Activated CD4-positive, alpha-beta T cell treated with anti-CD3 and anti-CD28 coated beads for 36 hours (primary cell): ENCODE data around the gene INSM1. TPM values are rescaled to one million over a fixed set of nuclear protein-coding genes. Genes with fewer than 3 reads are reported as not detected.
A peak's percentile ranks its signal among the peaks of the same experiment; 100 is the strongest.

Experiments used
- ATAC-seq: fragments of 200-7000 bp; cut with Tn5 transposase; one replicate; pipeline ENCODE4 v1.10.0; 2021; ENCODE audit warnings: mild to moderate bottlenecking, moderate library complexity
- CTCF ChIA-PET: fragments of 350-600 bp; sonication (Branson Sonifier 250); formaldehyde crosslinking; loops from one replicate; lab custom pipeline; 2021; ENCODE audit warnings: antibody characterized with exemption; lab: Charles Lee
- POLR2A ChIA-PET: fragments of 350-600 bp; sonication (Branson Sonifier 250); formaldehyde crosslinking; loops from one replicate; lab custom pipeline; 2021; ENCODE audit warnings: antibody characterized with exemption, inconsistent platforms; lab: Charles Lee
- DNase-seq: peaks from one replicate; pipeline ENCODE4 v3.0.0-alpha.2; 2020
- H3K27ac Mint-ChIP-seq: one replicate; pipeline ENCODE4 v1.8.0; 2021; ENCODE audit warnings: mixed read lengths
- H3K27me3 Mint-ChIP-seq: one replicate; pipeline ENCODE4 v1.8.0; 2021; ENCODE audit warnings: mixed read lengths
- H3K36me3 Mint-ChIP-seq: one replicate; pipeline ENCODE4 v1.8.0; 2021; ENCODE audit warnings: low read depth, mixed read lengths
- H3K4me1 Mint-ChIP-seq: one replicate; pipeline ENCODE4 v1.8.0; 2021; ENCODE audit warnings: mixed read lengths
- H3K4me3 Mint-ChIP-seq: one replicate; pipeline ENCODE4 v1.8.0; 2021; ENCODE audit warnings: mild to moderate bottlenecking, moderate library complexity, mixed read lengths
- H3K9me3 Mint-ChIP-seq: one replicate; pipeline ENCODE4 v1.8.0; 2021; ENCODE audit warnings: low read depth, mixed read lengths
- intact Hi-C, 2 experiments: fragments of 100-400 bp; cut with DNase I in 1 of 2; cut with micrococcal nuclease in 1 of 2; formaldehyde crosslinking; loops; one replicate each; pipeline versions ENCODE4 v1.14.2 to v1.15.1; 2022 to 2024; cut with DNase I, micrococcal nuclease
- total RNA-seq, 2 experiments: library from RNA; stranded (reverse); gene quantifications; one replicate each; pipeline ENCODE4 v1.2.3, GENCODE V29; 2021

The INSM1 gene
- total RNA-seq, 2 experiments from 2014 or later, result 6.1 to 6.8 TPM

DNA sequence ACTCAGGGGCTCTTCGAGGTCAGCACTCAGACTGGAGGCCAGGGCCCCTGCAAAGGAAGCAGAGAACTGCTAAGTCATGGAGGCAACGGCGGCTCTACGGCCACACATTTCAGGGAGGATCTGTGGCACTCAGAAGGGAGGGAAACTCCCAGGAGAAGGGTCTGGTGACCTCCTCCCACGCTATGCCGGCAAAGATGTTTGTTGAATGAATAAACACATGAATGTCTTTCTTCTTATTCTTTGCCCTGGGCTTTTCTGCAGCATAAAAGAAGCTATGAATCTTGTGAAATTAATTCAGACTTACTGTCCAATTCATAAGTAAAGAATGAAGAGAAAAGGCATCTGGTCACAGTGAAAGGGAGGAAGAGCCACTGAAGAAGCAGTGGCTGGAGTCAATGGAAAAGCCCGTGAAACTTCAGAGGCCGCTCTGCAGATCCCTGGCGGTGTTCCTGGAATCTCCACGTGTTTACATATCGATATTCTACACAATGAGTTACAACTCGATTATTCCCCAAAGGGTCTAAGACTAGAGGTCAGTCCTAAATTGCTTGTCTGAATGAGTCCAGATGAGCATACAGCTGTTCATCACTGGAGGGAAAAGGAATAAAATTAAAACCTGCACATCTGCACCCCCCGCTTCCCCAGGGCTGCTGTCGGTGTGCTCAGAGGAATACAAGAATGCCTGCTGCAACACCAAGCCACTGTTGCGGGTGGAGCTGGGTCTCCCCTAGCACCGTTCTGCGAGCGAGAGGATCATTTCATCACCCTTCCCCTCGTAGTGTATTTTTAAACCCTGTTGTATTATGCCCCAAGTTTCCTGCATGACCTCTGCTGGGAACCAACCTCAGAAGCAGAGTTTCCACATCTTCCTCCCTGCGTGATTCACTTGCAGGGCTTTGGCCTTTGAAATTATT lies 25.6 kb downstream of the INSM1 start:
- POLR2A ChIA-PET, result no interaction called here
- DNase-seq (no peak), ATAC-seq (no peak)
- Mint-ChIP-seq H3K27me3 (no peaks in the 10 kb centered on the region), H3K4me3 (no peak overlapping the region), H3K9me3 (no peaks in the 10 kb centered on the region), H3K36me3 (peaks cover 5% of the 10 kb centered on the region), H3K27ac (no peak overlapping the region), H3K4me1 (no peaks in the 10 kb centered on the region)
- intact Hi-C loops, result no loop called here
- CTCF ChIA-PET, result no interaction called here

DNA sequence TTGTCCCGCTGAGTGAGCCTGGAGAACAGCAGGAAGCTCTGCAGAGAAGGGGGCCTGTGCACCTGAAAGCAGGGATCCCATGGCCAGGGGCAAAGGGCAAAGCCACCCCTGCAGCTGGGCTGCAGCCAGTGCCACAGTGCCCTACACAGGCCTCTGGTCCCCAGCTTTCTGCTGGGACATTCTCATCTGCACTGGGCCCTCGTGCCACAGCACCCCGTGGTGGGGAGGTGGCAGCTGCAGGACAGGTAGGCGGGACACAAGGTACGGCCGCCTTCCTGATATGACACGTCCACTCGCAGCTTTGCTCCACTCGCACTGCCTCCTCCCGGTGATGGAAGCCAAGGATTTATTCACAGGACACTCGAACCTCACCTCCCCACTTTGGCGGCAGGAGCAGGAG lies 27.2 kb downstream of the INSM1 start:
- no peak overlapping the region for H3K27ac Mint-ChIP-seq

DNA sequence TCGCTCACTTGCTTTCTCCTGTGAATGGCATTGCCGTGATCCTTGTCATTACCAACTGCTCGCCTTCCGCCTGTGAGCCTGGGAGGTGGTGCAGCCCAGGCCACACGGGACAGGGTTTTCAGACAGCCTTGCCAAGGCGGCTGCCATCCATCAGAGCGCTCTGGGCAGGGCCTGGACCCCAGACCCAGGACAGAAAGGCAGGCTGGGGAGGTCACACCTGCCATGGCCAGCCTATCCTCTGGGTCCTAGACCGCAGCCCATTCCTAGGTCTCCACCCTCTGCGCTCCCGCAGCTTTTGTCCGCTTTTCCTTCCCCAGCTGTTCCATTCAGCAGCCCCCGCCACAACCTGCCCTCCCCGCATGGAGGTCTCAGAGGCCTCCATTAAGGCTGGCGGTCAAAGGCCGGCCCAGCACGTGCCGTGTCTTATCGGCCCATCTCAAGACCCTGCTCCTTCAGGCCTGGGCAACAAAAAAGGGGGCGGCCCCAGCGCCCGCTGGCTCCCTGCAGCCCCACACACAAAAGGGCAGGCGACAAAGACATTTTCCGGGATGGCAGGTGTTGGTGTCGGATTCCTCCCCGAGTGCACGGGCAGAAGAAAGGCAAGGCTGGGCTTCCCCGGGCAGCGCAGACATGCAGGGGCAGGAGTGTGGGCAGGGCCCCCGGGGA lies 28.1 kb downstream of the INSM1 start:
- intact Hi-C loops, result no loop called here
- DNase-seq, result no peak
- ATAC-seq, result no peak
- no peaks in the 10 kb centered on the region for H3K27me3 Mint-ChIP-seq
- CTCF ChIA-PET, result no interaction called here
- no peak overlapping the region for H3K4me3 Mint-ChIP-seq
- POLR2A ChIA-PET, result no interaction called here
- H3K36me3 Mint-ChIP-seq, result peaks cover 10% of the 10 kb centered on the region
- no peaks in the 10 kb centered on the region for H3K9me3 Mint-ChIP-seq
- no peaks in the 10 kb centered on the region for H3K4me1 Mint-ChIP-seq
- no peak overlapping the region for H3K27ac Mint-ChIP-seq

More for the DNA sequence above, 27.2 kb downstream of the INSM1 start:
- intact Hi-C loops, result no loop called here
- CTCF ChIA-PET, result interaction anchor here (0.6 kb wide), 1 partner anchor 60 kb away, joined by 3 read pairs; no protein-coding TSS in a partner anchor
- Mint-ChIP-seq H3K27me3 (no peaks in the 10 kb centered on the region), H3K4me3 (no peak overlapping the region), H3K4me1 (no peaks in the 10 kb centered on the region), H3K9me3 (no peaks in the 10 kb centered on the region), H3K36me3 (peaks cover 8% of the 10 kb centered on the region)
- POLR2A ChIA-PET, result no interaction called here
- ATAC-seq (no peak), DNase-seq (no peak)

DNA sequence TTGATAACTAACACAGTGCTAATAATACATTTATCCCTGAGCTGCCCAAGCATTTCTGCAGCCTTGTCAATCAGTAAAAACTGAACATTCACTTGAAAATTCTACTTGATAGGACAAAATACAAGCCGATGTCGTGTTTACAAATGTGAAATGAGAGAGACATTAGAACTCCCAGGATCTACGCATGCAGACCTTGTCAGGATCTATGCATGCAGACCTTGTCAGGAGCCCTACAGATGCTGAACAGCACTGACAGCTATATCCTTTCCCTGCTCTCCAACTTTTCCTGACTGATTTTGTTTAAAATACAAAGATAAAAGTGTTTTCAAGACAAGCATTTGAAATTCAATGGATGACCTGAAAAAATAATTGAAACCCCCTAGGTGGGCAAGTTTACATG lies 28.9 kb downstream of the INSM1 start:
- intact Hi-C loops, result no loop called here
- DNase-seq (no peak), ATAC-seq (no peak)
- Mint-ChIP-seq H3K4me1 (no peaks in the 10 kb centered on the region), H3K27ac (no peak overlapping the region), H3K36me3 (peaks cover 10% of the 10 kb centered on the region), H3K9me3 (no peaks in the 10 kb centered on the region), H3K4me3 (no peak overlapping the region), H3K27me3 (no peaks in the 10 kb centered on the region)
- CTCF ChIA-PET, result no interaction called here
- POLR2A ChIA-PET, result no interaction called here

GRCh38 chr20:20398123-20398522 lies 30.2 kb downstream of the INSM1 start:
- H3K4me1 Mint-ChIP-seq, result no peaks in the 10 kb centered on the region
- no peak overlapping the region for H3K27ac Mint-ChIP-seq
- H3K27me3 Mint-ChIP-seq, result no peaks in the 10 kb centered on the region
- no peaks in the 10 kb centered on the region for H3K9me3 Mint-ChIP-seq
- no peak for DNase-seq
- no peak for ATAC-seq
- ChIA-PET CTCF (no interaction called here), POLR2A (no interaction called here)
- intact Hi-C loops, result no loop called here
- peaks cover 12% of the 10 kb centered on the region for H3K36me3 Mint-ChIP-seq
- H3K4me3 Mint-ChIP-seq, result no peak overlapping the region

GRCh38 chr20:20399531-20400500 lies 31.9 kb downstream of the INSM1 start:
- Mint-ChIP-seq H3K36me3 (peaks cover 14% of the 10 kb centered on the region), H3K9me3 (no peaks in the 10 kb centered on the region)
- POLR2A ChIA-PET, result no interaction called here

DNA sequence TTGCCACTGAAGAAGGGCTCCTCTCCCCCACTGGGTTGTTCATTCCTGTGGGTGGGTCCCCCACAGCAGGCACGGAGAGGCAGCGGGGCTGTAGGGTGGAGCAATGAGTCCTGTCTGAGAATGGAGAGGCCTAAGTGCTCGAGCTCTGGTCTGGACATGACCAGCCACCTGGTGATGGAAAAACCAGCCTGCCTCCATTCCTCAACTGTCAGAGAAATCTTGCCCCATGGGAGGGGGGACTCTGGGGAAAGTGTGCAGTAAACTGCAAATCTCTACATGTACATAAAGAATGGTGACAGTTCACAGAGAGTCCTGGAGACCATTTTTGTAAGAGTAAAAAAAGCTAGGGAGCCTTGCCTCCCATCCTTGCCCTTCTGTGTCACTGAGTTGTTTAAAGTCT lies 34.1 kb downstream of the INSM1 start:
- peaks cover 17% of the 10 kb centered on the region for H3K36me3 Mint-ChIP-seq
- CTCF ChIA-PET, result no interaction called here
- DNase-seq (no peak), ATAC-seq (no peak)
- no peaks in the 10 kb centered on the region for H3K27me3 Mint-ChIP-seq
- H3K4me1 Mint-ChIP-seq, result peaks cover 9% of the 10 kb centered on the region
- POLR2A ChIA-PET, result no interaction called here
- H3K9me3 Mint-ChIP-seq, result no peaks in the 10 kb centered on the region
- no peak overlapping the region for H3K27ac Mint-ChIP-seq
- no peak overlapping the region for H3K4me3 Mint-ChIP-seq
- intact Hi-C loops, result no loop called here

More at GRCh38 chr20:20399531-20400500, 31.9 kb downstream of the INSM1 start:
- DNase-seq (no peak), ATAC-seq (no peak)
- Mint-ChIP-seq H3K27me3 (no peaks in the 10 kb centered on the region), H3K27ac (no peak overlapping the region), H3K4me3 (no peak overlapping the region), H3K4me1 (peaks cover under 1% of the 10 kb centered on the region)
- CTCF ChIA-PET, result interaction anchor here (1.0 kb wide), 1 partner anchor 9 kb away, joined by 3 read pairs; no protein-coding TSS in a partner anchor
- intact Hi-C loops, result no loop called here

GRCh38 chr20:20404633-20405032 lies 36.7 kb downstream of the INSM1 start:
- ChIA-PET CTCF (interaction anchor here (0.9 kb wide), 1 partner anchor 16 kb away, joined by 3 read pairs; no protein-coding TSS in a partner anchor), POLR2A (no interaction called here)
- Mint-ChIP-seq H3K27ac (peak overlapping the region; percentile 67), H3K4me1 (peaks cover 10% of the 10 kb centered on the region), H3K4me3 (no peak overlapping the region), H3K36me3 (peaks cover 18% of the 10 kb centered on the region), H3K9me3 (no peaks in the 10 kb centered on the region), H3K27me3 (no peaks in the 10 kb centered on the region)
- intact Hi-C loops, result no loop called here
- DNase-seq (no peak), ATAC-seq (no peak)

- DNase-seq (no peak), ATAC-seq (no peak)
- ChIA-PET CTCF (interaction anchor here (0.9 kb wide), 1 partner anchor 15 kb away, joined by 3 read pairs; no protein-coding TSS in a partner anchor), POLR2A (no interaction called here)
- intact Hi-C loops, result no loop called here
- H3K4me1 Mint-ChIP-seq, result peaks cover 12% of the 10 kb centered on the region
- H3K9me3 Mint-ChIP-seq, result no peaks in the 10 kb centered on the region
- H3K27me3 Mint-ChIP-seq, result no peaks in the 10 kb centered on the region
- peaks cover 19% of the 10 kb centered on the region for H3K36me3 Mint-ChIP-seq
- no peak overlapping the region for H3K27ac Mint-ChIP-seq
- H3K4me3 Mint-ChIP-seq, result no peak overlapping the region
These were observed 37.7 kb downstream of the INSM1 start for GRCh38 chr20:20405623-20406022.

GRCh38 chr20:20406306-20406705 lies 38.4 kb downstream of the INSM1 start:
- CTCF ChIA-PET, result no interaction called here
- H3K4me3 Mint-ChIP-seq, result no peak overlapping the region
- peaks cover 15% of the 10 kb centered on the region for H3K4me1 Mint-ChIP-seq
- DNase-seq (no peak), ATAC-seq (no peak)
- POLR2A ChIA-PET, result no interaction called here
- intact Hi-C loops, result no loop called here
- peaks cover 17% of the 10 kb centered on the region for H3K36me3 Mint-ChIP-seq
- peak overlapping the region; percentile 14 for H3K27ac Mint-ChIP-seq
- H3K27me3 Mint-ChIP-seq, result no peaks in the 10 kb centered on the region
- H3K9me3 Mint-ChIP-seq, result no peaks in the 10 kb centered on the region
